Measurements from ENCODE around the gene CCDC106.

CCDC106 gene

GRCh38 chr19:55652311-55653128, 4.5 kb downstream of the CCDC106 start:
- TF ChIP-seq, protein P1, sequence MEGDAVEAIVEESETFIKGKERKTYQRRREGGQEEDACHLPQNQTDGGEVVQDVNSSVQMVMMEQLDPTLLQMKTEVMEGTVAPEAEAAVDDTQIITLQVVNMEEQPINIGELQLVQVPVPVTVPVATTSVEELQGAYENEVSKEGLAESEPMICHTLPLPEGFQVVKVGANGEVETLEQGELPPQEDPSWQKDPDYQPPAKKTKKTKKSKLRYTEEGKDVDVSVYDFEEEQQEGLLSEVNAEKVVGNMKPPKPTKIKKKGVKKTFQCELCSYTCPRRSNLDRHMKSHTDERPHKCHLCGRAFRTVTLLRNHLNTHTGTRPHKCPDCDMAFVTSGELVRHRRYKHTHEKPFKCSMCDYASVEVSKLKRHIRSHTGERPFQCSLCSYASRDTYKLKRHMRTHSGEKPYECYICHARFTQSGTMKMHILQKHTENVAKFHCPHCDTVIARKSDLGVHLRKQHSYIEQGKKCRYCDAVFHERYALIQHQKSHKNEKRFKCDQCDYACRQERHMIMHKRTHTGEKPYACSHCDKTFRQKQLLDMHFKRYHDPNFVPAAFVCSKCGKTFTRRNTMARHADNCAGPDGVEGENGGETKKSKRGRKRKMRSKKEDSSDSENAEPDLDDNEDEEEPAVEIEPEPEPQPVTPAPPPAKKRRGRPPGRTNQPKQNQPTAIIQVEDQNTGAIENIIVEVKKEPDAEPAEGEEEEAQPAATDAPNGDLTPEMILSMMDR (conservative IDR thresholded peaks at IDR 0.05; ENCODE audit: low read length) = no peak
- DNase-seq (ENCODE audit: low read depth) = no peak
- H3K4me3 ChIP-seq (ENCODE audit: low read length) = no peak overlapping the region

DNA sequence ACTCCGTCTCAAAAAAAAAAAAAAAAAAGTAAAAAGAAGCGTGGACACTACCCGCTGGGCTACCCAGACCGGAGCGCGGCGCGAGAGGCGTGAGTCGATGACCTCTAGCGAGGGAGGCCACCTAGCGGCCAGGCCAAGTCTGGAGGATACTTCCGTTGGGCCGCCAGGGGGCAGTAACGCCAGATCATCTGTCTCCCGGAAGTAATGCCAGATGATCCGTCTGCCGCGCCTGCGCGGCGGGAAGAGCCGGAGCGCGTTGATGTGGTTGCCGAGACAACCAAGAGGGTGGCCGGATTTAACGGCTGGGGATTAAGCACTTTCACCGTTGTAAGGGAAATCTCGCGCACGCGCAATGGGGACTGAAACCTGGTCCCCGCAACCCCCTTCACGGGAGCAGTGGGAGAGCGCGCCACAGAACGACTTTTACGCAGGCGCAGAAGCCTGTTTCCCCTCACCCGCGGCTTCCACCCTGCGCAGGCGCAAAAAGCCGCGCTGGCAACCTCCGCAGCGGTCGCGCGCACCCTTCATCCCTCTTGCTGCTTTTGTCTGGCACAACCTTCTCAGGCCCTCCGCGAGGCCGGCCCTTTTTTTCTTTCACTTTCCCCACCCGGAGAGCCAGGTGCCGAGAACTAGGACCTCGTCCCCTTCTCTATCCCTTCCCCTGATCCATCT, 5.8 kb downstream of the CCDC106 start:
- DNase-seq (ENCODE audit: low read depth) = peak; percentile 99
- TF ChIP-seq, protein P1 (conservative IDR thresholded peaks at IDR 0.05; ENCODE audit: low read length) = peak; percentile 99
- H3K4me3 ChIP-seq (ENCODE audit: low read length) = peak overlapping the region; percentile 97

GRCh38 chr19:55654323-55654867, 6.4 kb downstream of the CCDC106 start:
- peak overlapping the region; percentile 97 for H3K4me3 ChIP-seq (ENCODE audit: low read length)
- TF ChIP-seq, protein P1 (conservative IDR thresholded peaks at IDR 0.05; ENCODE audit: low read length) = no peak
- DNase-seq (ENCODE audit: low read depth) = peak; percentile 98

- TF ChIP-seq, protein P1 (conservative IDR thresholded peaks at IDR 0.05; ENCODE audit: low read length) = no peak
- DNase-seq (ENCODE audit: low read depth) = peak; percentile 88
- H3K4me3 ChIP-seq (ENCODE audit: low read length) = peak within 1 kb of the TSS; percentile 97
Measured at GRCh38 chr19:55654868-55655647, 7.0 kb downstream of the CCDC106 start, which contains the start of gene U2AF2. TSS of gene U2AF2 (plus strand) at chr19:55655035. CDS start at chr19:55655105, 70 bp downstream.

DNA sequence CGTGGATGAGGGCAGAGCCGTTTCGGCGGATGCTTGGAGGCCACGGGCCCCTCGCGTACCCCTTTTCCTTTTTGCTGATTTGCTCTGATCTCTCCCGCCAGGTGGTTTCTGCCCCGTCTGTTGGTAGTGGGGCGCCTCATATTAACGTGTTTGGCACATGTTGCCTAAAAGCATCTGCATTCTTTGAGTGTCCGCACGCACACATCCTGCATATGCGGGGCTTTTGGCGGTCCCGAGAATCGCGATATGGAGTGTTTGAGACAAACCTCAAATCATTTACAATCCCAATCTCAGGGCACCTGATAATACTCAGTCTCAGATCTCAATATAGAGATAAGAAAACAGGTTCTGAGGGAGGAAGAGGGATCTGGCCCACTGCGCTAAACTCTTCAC, 7.6 kb downstream of the CCDC106 start:
- H3K4me3 ChIP-seq (ENCODE audit: low read length) = peak overlapping the region; percentile 97
- TF ChIP-seq, protein P1 (conservative IDR thresholded peaks at IDR 0.05; ENCODE audit: low read length) = no peak
- DNase-seq (ENCODE audit: low read depth) = no peak

GRCh38 chr19:55656552-55656951, 8.5 kb downstream of the CCDC106 start:
- no peak for DNase-seq (ENCODE audit: low read depth)
- peak overlapping the region; percentile 97 for H3K4me3 ChIP-seq (ENCODE audit: low read length)
- TF ChIP-seq, protein P1 (conservative IDR thresholded peaks at IDR 0.05; ENCODE audit: low read length) = no peak

All from AG10803 (cell line).